Measurements from ENCODE around the gene SYNE1.

DNA sequence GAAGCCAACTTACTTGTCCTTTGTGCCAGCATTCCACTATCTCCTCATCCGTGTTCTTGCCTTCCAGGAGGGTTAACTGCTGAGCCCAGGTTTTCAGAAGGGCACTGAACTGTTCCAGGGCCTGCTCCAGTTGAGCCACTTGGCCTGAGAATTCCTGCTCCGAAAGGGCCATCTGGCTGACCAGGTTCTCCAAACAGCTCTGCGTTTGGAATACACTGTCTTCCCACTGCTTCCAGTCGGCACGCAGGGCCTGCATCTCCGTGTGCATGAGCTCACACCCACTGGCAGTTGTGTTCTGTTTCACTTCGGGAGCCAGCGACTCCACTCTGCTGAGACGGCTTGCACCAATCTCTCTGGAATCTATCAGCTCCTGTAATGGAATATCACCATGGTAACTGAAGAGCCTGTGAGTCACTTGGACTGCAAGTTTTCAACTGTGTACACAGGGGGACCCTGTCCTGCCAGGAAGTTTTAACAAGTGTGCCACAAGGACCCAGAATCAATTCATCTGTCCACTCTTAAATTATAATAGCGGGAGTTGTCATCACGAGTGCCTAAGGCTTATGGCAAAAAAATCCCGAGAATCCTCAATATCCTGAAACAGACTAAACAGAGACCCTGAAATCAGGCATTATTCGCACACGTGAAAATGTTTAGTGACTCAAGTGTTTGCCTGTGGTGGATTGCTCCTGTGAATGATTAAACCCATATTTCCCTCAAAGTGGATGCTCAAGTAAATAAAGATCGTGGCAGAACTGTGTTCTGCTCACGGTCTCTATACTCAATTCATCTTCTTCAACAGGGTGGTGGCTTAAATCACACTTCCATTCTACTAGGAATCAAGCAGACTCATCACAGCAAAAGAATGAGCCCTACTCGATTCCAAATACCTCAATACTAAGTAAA, 255.9 kb downstream of the SYNE1 start:
- TF ChIP-seq, protein P1, sequence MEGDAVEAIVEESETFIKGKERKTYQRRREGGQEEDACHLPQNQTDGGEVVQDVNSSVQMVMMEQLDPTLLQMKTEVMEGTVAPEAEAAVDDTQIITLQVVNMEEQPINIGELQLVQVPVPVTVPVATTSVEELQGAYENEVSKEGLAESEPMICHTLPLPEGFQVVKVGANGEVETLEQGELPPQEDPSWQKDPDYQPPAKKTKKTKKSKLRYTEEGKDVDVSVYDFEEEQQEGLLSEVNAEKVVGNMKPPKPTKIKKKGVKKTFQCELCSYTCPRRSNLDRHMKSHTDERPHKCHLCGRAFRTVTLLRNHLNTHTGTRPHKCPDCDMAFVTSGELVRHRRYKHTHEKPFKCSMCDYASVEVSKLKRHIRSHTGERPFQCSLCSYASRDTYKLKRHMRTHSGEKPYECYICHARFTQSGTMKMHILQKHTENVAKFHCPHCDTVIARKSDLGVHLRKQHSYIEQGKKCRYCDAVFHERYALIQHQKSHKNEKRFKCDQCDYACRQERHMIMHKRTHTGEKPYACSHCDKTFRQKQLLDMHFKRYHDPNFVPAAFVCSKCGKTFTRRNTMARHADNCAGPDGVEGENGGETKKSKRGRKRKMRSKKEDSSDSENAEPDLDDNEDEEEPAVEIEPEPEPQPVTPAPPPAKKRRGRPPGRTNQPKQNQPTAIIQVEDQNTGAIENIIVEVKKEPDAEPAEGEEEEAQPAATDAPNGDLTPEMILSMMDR (IDR thresholded peaks at IDR 0.05), result no peak
- TF ChIP-seq EZH2 (IDR thresholded peaks at IDR 0.05), result no peak
- TF ChIP-seq EZH2phosphoT487 (IDR thresholded peaks at IDR 0.05), result no peak

Data from neural progenitor cell (in vitro differentiated cells).